ENCODE measurements around the gene ID2.
A peak's percentile ranks its signal among the peaks of the same experiment; 100 is the strongest.

The ID2 gene

DNA sequence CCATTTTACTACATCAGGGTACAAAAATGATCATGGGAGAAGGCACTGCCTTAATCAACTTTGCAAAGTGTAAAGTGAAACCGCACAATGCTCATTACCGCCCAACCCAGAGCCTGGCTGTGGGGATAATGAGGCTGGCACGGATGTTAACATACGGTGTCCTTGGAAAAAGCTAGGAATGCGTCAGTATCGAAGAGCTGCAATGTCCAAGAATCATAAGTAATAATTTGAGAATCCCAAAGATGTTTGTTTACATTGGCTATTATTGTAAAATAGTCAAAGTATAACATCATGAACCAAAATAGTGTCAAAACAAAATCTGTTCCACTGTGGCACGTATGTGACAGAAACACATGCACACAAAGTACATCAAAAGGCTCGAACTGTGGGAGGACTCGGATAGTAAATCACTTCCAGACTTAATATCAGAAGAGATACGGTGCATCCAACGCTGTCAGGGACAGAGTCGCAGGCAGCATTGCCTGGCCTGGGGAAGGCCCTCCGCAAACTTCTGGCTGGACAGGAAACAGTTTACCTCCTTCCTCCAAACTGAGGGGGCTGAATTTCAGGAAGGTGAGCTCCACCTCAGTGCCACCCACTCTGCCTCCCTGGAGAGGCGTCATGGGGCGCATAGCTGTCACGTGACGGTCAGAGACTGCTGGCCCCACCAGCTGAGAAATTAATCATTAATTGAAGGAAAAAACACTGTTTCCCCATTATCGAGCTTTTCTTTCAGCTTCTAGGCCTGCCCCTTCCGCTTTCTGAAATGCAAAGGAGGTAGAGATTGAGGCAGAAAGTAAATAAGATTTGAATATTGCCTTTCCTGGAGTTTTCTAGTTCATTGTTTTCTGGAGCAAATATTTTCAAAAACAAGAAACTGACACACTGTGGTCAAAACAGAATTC, 1.8 kb upstream of the ID2 start:
- TF ChIP-seq, protein P1, sequence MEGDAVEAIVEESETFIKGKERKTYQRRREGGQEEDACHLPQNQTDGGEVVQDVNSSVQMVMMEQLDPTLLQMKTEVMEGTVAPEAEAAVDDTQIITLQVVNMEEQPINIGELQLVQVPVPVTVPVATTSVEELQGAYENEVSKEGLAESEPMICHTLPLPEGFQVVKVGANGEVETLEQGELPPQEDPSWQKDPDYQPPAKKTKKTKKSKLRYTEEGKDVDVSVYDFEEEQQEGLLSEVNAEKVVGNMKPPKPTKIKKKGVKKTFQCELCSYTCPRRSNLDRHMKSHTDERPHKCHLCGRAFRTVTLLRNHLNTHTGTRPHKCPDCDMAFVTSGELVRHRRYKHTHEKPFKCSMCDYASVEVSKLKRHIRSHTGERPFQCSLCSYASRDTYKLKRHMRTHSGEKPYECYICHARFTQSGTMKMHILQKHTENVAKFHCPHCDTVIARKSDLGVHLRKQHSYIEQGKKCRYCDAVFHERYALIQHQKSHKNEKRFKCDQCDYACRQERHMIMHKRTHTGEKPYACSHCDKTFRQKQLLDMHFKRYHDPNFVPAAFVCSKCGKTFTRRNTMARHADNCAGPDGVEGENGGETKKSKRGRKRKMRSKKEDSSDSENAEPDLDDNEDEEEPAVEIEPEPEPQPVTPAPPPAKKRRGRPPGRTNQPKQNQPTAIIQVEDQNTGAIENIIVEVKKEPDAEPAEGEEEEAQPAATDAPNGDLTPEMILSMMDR (conservative IDR thresholded peaks at IDR 0.05; ENCODE audit: low read depth, low read length) = no peak
- DNase-seq (ENCODE audit: low read depth) = peak; percentile 76
- H3K4me3 ChIP-seq (ENCODE audit: low read length) = peak overlapping the region; percentile 57

DNA sequence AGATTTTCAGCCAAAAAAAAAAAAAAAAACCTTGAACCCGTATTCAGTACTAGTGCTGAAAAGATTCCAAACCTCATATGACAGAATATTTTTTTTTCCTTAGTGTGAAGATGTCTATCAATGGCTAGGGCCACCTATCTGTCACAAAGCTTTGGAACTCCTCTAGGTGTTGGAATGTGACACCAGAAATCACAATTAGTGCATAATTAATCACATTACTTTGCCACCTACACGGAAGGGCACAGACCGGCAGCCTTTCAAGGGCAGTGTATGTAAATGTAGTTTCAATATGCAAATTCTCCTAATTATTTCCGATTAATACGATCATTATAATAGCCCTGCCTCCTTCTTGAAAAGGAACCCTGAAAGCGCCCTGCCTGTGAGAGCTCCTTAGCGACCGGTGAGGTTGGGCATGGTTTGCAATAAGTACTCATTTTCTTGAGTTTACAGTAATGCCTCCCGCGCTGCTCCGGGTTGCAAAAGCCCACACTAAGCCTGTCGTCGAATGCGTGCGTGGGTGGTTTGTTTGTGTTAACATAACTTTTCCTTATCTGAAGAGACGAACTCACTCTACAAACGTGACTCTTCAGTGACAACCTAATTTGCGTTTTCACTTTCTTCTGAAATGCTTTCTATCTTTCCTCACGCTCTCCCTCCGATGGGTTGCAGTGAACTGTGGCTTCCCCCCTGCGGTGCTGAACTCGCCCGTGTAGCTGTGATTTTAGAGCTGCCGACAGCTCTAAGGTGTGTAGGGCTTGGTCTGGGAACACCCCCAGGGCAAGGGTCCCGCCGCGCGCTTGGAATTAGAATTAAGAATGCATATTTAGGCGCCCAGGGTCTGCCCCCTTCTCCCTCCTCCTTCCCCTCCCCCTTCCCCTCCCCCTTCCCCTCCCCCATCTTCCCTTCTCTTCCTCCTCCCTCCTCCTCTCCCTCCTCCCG, 765 bp upstream of the ID2 start:
- TF ChIP-seq, protein P1 (conservative IDR thresholded peaks at IDR 0.05; ENCODE audit: low read depth, low read length) = no peak
- DNase-seq (ENCODE audit: low read depth) = peak; percentile 70
- H3K4me3 ChIP-seq (ENCODE audit: low read length) = peak overlapping the region; percentile 63

DNA sequence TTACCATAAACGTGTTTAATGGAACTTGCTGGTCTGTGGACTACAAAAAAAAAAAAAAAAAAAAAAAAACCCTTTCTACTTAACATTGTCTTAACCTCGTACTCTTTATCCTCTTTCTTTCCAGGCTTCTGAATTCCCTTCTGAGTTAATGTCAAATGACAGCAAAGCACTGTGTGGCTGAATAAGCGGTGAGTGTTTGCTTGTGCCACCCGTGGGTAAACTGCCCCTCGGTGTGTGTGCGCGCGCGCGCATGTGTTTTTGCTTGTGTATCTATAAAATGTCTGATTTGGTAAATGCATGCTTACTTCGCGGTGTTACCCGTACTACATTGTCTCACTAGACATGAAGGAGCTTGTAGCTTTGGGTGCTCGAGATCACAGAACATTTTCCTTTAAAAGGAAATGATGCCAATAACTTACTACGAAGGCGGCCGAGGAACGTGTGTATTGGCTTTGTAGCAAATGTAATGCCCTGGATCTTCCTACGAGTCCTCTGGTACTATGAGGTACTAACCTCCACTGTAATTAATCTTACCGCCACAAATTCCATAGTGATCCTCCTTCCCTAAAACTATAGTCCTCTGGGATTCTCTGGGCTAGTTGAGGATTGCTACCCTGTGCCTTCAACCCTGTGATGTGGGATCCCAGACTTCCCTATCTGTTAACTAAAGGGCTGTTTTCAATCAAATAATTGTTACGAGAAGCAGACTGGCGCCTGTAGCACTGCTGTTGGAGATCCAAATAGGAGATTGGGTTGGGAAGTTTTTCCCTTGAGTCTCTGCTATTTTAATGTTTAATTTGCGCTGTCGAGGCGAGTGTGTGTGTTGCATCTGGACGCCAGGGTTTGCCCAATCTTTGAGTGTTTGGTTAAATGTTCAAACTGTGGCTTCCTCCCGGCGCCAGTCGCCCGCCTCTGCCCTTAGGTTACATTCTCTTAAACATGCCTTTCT, 1.1 kb downstream of the ID2 start:
- TF ChIP-seq, protein P1 (conservative IDR thresholded peaks at IDR 0.05; ENCODE audit: low read depth, low read length) = no peak
- DNase-seq (ENCODE audit: low read depth) = no peak
- peak overlapping the region; percentile 99 for H3K4me3 ChIP-seq (ENCODE audit: low read length)

DNA sequence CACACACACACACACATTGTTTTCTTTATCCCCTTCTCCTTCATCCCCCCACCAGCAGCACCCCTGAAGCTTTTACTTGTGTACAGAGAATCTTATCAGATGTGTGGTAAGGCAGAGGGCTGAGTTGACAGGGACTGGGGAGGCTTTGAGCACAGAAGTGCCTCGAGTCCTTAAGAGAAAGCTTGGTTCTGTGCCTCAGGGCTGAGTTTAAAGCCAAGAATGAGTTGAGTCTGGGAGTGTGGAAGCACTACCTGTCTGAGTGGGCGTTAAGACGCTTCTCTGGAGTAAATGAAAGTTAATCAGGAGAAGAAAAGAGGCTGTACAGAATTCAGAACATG, 2.7 kb downstream of the ID2 start:
- H3K4me3 ChIP-seq (ENCODE audit: low read length) = peak overlapping the region; percentile 99
- no peak for DNase-seq (ENCODE audit: low read depth)
- TF ChIP-seq, protein P1 (conservative IDR thresholded peaks at IDR 0.05; ENCODE audit: low read depth, low read length) = no peak

GRCh38 chr2:8684878-8685696, 3.2 kb downstream of the ID2 start:
- DNase-seq (ENCODE audit: low read depth) = no peak
- TF ChIP-seq, protein P1 (conservative IDR thresholded peaks at IDR 0.05; ENCODE audit: low read depth, low read length) = no peak
- H3K4me3 ChIP-seq (ENCODE audit: low read length) = peak overlapping the region; percentile 99

Measured in retinal pigment epithelial cell (primary cell).